Loucy (cell line): ENCODE results near the gene PORCN.

Experiments
- CTCF ChIP-seq: fragments of 200-600 bp; sonication (generic); conservative IDR thresholded peaks from 2 replicates; pipeline ENCODE4 v1.5.1; 2014; ENCODE audit warnings: mild to moderate bottlenecking, antibody characterized with exemption, low read length
- EZH2phosphoT487 ChIP-seq: fragments of 200-600 bp; IDR thresholded peaks from 2 replicates; pipeline ENCODE4 v1.6.1; 2018; ENCODE audit warnings: antibody characterized with exemption, mild to moderate bottlenecking, moderate library complexity, borderline replicate concordance

GRCh38 chrX:48522291-48522690 is 13.5 kb downstream of the PORCN start:
- TF ChIP-seq CTCF (no peak), EZH2phosphoT487 (no peak)
